GM23248 (cell line): ENCODE results near the gene SELENOS.

Experiments
- EZH2 ChIP-seq: fragments of 200-600 bp; sonication (generic); IDR thresholded peaks from 2 replicates; pipeline ENCODE4 v1.6.1; 2018; ENCODE audit warnings: antibody characterized with exemption, mild to moderate bottlenecking; ENCODE audit not compliant: insufficient read depth, poor library complexity, severe bottlenecking
- EZH2phosphoT487 ChIP-seq: fragments of 200-600 bp; sonication (generic); IDR thresholded peaks from 2 replicates; pipeline ENCODE4 v1.6.1; 2018; ENCODE audit warnings: antibody characterized with exemption, moderate library complexity, mild to moderate bottlenecking, low read depth; ENCODE audit not compliant: insufficient read depth

GRCh38 chr15:101254157-101255050 is 22.9 kb downstream of the SELENOS start:
- TF ChIP-seq EZH2 (no peak), EZH2phosphoT487 (no peak)
